ENCODE measurements around the gene MMP17. TPM values are rescaled to one million over a fixed set of nuclear protein-coding genes. Genes with fewer than 3 reads are reported as not detected.

Gene MMP17
- total and polyA plus RNA-seq, 9 donors, result 3.3 to 11.0 (median 5.7) TPM

DNA sequence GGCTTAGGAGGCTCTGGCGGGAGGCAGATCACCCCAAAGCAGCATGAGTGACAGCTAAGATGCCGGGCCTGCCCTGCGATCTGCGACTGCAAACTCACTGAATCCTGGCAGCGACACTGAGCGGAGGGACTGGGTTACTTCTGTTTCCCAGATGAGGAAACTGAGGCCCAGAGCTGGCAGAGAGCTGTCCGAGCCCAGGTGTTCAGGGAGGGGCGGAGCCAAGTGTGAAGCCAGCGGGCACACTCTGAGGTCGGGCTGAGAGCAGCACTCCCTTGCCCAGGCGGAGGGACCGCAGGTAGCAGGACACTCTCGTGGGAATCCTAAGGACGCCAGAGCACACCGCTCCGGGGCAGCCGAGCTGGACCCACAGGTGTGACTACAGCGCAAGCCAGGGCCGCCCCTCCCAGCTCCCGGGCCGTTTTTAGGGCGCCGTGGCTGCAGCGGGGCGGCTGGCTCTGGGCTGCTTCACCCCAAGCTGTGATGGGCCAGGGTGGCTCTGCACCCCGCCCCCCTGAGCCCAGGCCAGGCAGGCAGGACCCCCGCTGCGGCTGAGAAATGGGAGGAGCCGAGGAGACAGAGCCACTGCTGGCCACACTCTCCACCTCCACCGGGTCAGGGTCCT lies 27.4 kb downstream of the MMP17 start:
- Histone ChIP-seq H3K9me3 (replicated peaks; ENCODE audit: control insufficient read depth, low read depth, low read length) (no peaks in the 10 kb centered on the region), H3K4me1 (ENCODE audit: control insufficient read depth, insufficient read depth, low read length) (peaks cover 2% of the 10 kb centered on the region), H3K27ac (ENCODE audit: low read length) (no peak overlapping the region), H3K36me3 (ENCODE audit: control insufficient read depth, insufficient read depth, low read length) (no peaks in the 10 kb centered on the region), H3K27me3 (ENCODE audit: control insufficient read depth, insufficient read depth, low read length) (peaks cover 7% of the 10 kb centered on the region), H3K4me3 (ENCODE audit: low read length) (no peak overlapping the region)
- DNase-seq, result no peak
- 50% methylated on average over 27 of the region's 30 CpGs for WGBS (ENCODE audit: insufficient coverage)

DNA sequence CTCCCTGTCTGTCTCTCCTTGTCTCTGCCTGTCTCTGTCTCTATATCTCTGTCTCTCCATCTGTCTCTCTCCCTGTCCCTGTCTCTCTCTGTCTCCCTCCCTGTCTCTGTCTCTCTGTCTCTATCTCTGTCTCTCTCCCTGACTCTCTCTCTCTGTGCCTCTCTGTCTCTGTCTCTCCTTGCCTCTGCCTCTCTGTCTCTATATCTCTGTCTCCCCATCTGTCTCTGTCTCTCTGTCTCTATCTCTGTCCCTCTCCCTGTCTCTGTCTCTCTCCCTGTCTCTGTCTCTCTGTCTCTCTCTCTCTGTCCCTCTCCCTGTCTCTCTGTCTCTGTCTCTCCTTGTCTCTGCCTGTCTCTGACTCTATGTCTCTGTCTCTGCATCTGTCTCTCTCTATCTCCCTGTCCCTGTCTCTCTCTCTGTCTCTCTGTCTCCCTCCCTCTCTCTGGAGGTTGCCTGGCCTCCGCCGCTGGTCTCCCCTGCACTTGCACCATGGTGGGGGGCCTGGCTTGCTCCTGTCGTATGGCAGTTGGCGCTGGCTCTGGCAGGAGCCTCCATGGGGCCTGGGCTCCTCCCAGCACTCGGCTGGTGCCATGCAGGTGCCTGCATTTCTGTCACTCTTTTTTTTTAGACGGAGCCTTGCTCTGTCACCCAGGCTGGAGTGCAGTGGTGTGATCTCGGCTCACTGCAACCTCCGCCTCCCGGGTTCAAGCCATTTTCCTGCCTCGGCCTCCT lies 28.3 kb downstream of the MMP17 start:
- H3K4me1 ChIP-seq (ENCODE audit: control insufficient read depth, insufficient read depth, low read length), result peaks cover 5% of the 10 kb centered on the region
- no peak overlapping the region for H3K4me3 ChIP-seq (ENCODE audit: low read length)
- H3K27me3 ChIP-seq (ENCODE audit: control insufficient read depth, insufficient read depth, low read length), result peaks cover 7% of the 10 kb centered on the region
- no peaks in the 10 kb centered on the region for H3K9me3 ChIP-seq (replicated peaks; ENCODE audit: control insufficient read depth, low read depth, low read length)
- DNase-seq, result no peak
- no peak overlapping the region for H3K27ac ChIP-seq (ENCODE audit: low read length)
- WGBS (ENCODE audit: insufficient coverage), result 68% methylated on average over 10 of the region's 10 CpGs
- no peaks in the 10 kb centered on the region for H3K36me3 ChIP-seq (ENCODE audit: control insufficient read depth, insufficient read depth, low read length)

GRCh38 chr12:131857908-131858850 lies 30.0 kb downstream of the MMP17 start:
- no peak for DNase-seq
- Histone ChIP-seq H3K27me3 (ENCODE audit: control insufficient read depth, insufficient read depth, low read length) (peaks cover 13% of the 10 kb centered on the region), H3K4me3 (ENCODE audit: low read length) (no peak overlapping the region), H3K9me3 (replicated peaks; ENCODE audit: control insufficient read depth, low read depth, low read length) (no peaks in the 10 kb centered on the region), H3K4me1 (ENCODE audit: control insufficient read depth, insufficient read depth, low read length) (peaks cover 5% of the 10 kb centered on the region), H3K36me3 (ENCODE audit: control insufficient read depth, insufficient read depth, low read length) (no peaks in the 10 kb centered on the region), H3K27ac (ENCODE audit: low read length) (no peak overlapping the region)
- 73% methylated on average over 18 of the region's 21 CpGs for WGBS (ENCODE audit: insufficient coverage)

DNA sequence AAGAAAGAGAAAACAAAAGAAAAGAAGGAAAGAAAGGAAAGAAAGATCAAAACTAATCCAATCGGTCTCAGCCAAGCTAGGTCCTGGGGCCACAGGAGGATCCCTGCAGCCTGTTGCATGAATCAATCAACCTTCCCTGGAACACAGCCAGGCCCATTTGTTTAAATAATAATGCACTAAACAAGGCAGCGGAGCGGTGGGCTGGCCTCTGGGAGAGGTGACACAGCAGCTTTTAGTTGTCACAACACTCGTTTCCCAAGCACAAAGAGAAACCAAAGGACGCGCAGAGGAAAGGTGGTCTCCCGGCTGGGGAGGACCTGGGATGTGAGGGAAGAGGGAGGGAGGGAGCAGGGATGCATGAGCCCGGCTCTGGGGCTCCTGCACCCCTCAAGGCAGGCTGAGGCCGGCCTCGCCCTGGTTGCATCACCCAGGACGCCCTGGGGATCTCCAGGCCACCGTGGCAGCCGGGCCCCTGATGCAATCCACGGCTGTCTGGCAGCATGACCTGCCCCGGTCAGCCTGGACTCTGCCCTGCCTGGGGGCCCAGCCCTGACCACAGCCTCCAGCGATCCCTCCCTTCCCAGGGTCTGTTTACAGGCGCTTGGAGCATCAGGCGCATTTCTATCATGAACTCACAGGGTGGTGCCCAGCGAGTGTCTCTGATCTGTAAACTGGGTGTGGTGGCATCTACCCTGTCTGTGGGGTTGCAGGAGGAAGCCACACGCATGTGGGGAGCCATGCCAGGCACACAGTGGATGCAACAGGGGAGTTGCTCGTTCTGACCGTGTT lies 32.5 kb downstream of the MMP17 start:
- no peak overlapping the region for H3K27ac ChIP-seq (ENCODE audit: low read length)
- DNase-seq, result peak; percentile 43
- no peak overlapping the region for H3K4me3 ChIP-seq (ENCODE audit: low read length)
- peaks cover 17% of the 10 kb centered on the region for H3K27me3 ChIP-seq (ENCODE audit: control insufficient read depth, insufficient read depth, low read length)
- H3K4me1 ChIP-seq (ENCODE audit: control insufficient read depth, insufficient read depth, low read length), result peaks cover 5% of the 10 kb centered on the region
- H3K9me3 ChIP-seq (replicated peaks; ENCODE audit: control insufficient read depth, low read depth, low read length), result no peaks in the 10 kb centered on the region
- 25% methylated on average over 16 of the region's 22 CpGs for WGBS (ENCODE audit: insufficient coverage)
- H3K36me3 ChIP-seq (ENCODE audit: control insufficient read depth, insufficient read depth, low read length), result no peaks in the 10 kb centered on the region

GRCh38 chr12:131861261-131862083 lies 33.3 kb downstream of the MMP17 start:
- H3K4me1 ChIP-seq (ENCODE audit: control insufficient read depth, insufficient read depth, low read length), result peaks cover 5% of the 10 kb centered on the region
- no peaks in the 10 kb centered on the region for H3K36me3 ChIP-seq (ENCODE audit: control insufficient read depth, insufficient read depth, low read length)
- no peak overlapping the region for H3K4me3 ChIP-seq (ENCODE audit: low read length)
- H3K9me3 ChIP-seq (replicated peaks; ENCODE audit: control insufficient read depth, low read depth, low read length), result no peaks in the 10 kb centered on the region
- H3K27me3 ChIP-seq (ENCODE audit: control insufficient read depth, insufficient read depth, low read length), result peaks cover 12% of the 10 kb centered on the region
- no peak for DNase-seq
- 86% methylated on average over 11 of the region's 12 CpGs for WGBS (ENCODE audit: insufficient coverage)
- no peak overlapping the region for H3K27ac ChIP-seq (ENCODE audit: low read length)

DNA sequence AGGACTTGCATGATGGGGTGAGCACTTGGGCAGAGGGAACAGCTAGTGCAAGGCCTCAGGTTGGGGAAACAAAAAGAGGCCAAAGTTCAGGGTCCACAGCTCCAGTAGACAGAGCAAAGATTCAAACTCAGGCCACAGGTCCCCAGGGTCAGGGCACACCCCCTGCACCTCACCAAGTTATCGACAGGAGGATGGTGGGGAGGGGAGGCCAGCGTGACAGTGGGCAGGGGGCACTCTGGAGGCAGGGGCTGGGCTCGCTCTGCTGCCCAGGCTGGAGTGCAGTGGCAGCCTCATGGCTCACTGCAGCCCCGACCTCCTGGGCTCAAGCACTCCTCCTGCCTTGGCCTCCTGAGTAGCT lies 33.9 kb downstream of the MMP17 start:
- H3K27me3 ChIP-seq (ENCODE audit: control insufficient read depth, insufficient read depth, low read length), result peaks cover 12% of the 10 kb centered on the region
- DNase-seq, result no peak
- H3K27ac ChIP-seq (ENCODE audit: low read length), result no peak overlapping the region
- H3K4me1 ChIP-seq (ENCODE audit: control insufficient read depth, insufficient read depth, low read length), result peaks cover 5% of the 10 kb centered on the region
- WGBS (ENCODE audit: insufficient coverage), result 49% methylated on average over 3 of the region's 4 CpGs
- H3K4me3 ChIP-seq (ENCODE audit: low read length), result no peak overlapping the region
- H3K36me3 ChIP-seq (ENCODE audit: control insufficient read depth, insufficient read depth, low read length), result no peaks in the 10 kb centered on the region
- H3K9me3 ChIP-seq (replicated peaks; ENCODE audit: control insufficient read depth, low read depth, low read length), result no peaks in the 10 kb centered on the region

- no peaks in the 10 kb centered on the region for H3K9me3 ChIP-seq (replicated peaks; ENCODE audit: control insufficient read depth, low read depth, low read length)
- 45% methylated on average over 7 of the region's 14 CpGs for WGBS (ENCODE audit: insufficient coverage)
- H3K27ac ChIP-seq (ENCODE audit: low read length), result no peak overlapping the region
- H3K27me3 ChIP-seq (ENCODE audit: control insufficient read depth, insufficient read depth, low read length), result peaks cover 12% of the 10 kb centered on the region
- no peak overlapping the region for H3K4me3 ChIP-seq (ENCODE audit: low read length)
- no peaks in the 10 kb centered on the region for H3K36me3 ChIP-seq (ENCODE audit: control insufficient read depth, insufficient read depth, low read length)
- H3K4me1 ChIP-seq (ENCODE audit: control insufficient read depth, insufficient read depth, low read length), result peaks cover 5% of the 10 kb centered on the region
- no peak for DNase-seq
These were observed 34.4 kb downstream of the MMP17 start for GRCh38 chr12:131862600-131862993.

DNA sequence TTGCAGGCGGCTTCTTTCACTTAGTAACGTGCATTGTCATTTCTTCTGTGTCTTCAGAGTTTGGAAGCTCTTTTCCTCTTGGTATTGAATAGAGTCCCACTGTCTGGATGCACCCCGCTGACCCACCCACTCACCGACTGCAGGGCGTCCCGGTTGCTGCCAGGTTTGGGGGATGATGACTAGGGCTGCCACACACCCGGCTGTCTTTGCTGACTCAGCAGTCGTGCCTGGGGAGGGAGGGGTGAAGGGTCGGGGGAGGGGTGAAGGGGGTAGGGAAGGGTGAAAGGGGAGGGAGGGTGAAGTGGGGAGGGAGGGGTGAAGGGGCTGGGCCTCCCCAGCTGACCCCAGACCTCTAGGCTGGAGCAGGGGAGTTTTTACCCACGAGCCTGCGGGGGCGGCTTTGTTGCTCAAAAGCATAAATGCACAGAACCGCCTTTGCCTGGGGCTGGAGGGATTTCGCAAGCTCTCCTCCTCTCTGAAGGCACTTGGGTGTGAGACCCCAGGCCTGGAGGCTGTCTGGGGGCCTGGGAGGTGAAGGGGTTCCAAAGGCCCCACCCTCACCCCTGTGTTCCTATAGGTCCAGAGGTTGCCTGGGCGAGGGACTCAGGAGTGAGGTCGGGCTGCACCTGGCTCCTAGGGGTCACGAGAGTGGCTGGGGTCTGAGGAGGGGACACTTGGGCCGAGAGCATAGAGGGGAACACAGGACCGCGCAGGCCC lies 35.0 kb downstream of the MMP17 start:
- H3K4me1 ChIP-seq (ENCODE audit: control insufficient read depth, insufficient read depth, low read length), result peaks cover 5% of the 10 kb centered on the region
- WGBS (ENCODE audit: insufficient coverage), result 53% methylated on average over 9 of the region's 20 CpGs

More for the DNA sequence above, 35.0 kb downstream of the MMP17 start:
- Histone ChIP-seq H3K9me3 (replicated peaks; ENCODE audit: control insufficient read depth, low read depth, low read length) (no peaks in the 10 kb centered on the region), H3K27ac (ENCODE audit: low read length) (no peak overlapping the region), H3K27me3 (ENCODE audit: control insufficient read depth, insufficient read depth, low read length) (peaks cover 12% of the 10 kb centered on the region), H3K36me3 (ENCODE audit: control insufficient read depth, insufficient read depth, low read length) (no peaks in the 10 kb centered on the region), H3K4me3 (ENCODE audit: low read length) (no peak overlapping the region)
- no peak for DNase-seq

Measured in muscle of leg (tissue), 11 donors.